ENCODE measurements around the gene CBARP.

GRCh38 chr19:1238369-1239303 is 831 bp upstream of the CBARP start:
- TF ChIP-seq EZH2phosphoT487 (IDR thresholded peaks at IDR 0.05; ENCODE audit: borderline replicate concordance) (no peak), POLR2A (IDR thresholded peaks at IDR 0.05; ENCODE audit: borderline replicate concordance, extremely low read depth, insufficient read depth, insufficient read length) (no peak), REST (IDR thresholded peaks at IDR 0.05; ENCODE audit: low read depth) (no peak)
- TF ChIP-seq, protein P1, sequence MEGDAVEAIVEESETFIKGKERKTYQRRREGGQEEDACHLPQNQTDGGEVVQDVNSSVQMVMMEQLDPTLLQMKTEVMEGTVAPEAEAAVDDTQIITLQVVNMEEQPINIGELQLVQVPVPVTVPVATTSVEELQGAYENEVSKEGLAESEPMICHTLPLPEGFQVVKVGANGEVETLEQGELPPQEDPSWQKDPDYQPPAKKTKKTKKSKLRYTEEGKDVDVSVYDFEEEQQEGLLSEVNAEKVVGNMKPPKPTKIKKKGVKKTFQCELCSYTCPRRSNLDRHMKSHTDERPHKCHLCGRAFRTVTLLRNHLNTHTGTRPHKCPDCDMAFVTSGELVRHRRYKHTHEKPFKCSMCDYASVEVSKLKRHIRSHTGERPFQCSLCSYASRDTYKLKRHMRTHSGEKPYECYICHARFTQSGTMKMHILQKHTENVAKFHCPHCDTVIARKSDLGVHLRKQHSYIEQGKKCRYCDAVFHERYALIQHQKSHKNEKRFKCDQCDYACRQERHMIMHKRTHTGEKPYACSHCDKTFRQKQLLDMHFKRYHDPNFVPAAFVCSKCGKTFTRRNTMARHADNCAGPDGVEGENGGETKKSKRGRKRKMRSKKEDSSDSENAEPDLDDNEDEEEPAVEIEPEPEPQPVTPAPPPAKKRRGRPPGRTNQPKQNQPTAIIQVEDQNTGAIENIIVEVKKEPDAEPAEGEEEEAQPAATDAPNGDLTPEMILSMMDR (IDR thresholded peaks at IDR 0.05 in 2 of 3, conservative IDR thresholded peaks at IDR 0.05 in 1 of 3; ENCODE audit: borderline replicate concordance in 1 of 3, insufficient read depth in 1 of 3, low read depth in 2 of 3, low read length in 2 of 3), result no peak
